Activated CD8-positive, alpha-beta T cell treated with anti-CD3 and anti-CD28 coated beads, Interleukin-2, amount 10 ng/mL, durations not matched to agents 7 days and 5 days (primary cell): ENCODE measurements around the gene ACTR10. TPM values are rescaled to one million over a fixed set of nuclear protein-coding genes. Genes with fewer than 3 reads are reported as not detected.

Source experiments
- ATAC-seq: fragments of 150-1000 bp; cut with Tn5 transposase; one replicate; pipeline ENCODE4 v1.10.0; 2021; ENCODE audit warnings: moderate library complexity
- CTCF ChIA-PET: fragments of 350-600 bp; sonication (Branson Sonifier 250); formaldehyde crosslinking; loops from one replicate; lab custom pipeline; 2021; ENCODE audit warnings: antibody characterized with exemption; lab: Charles Lee
- POLR2A ChIA-PET: fragments of 350-600 bp; sonication (Branson Sonifier 250); formaldehyde crosslinking; loops from one replicate; lab custom pipeline; 2021; ENCODE audit warnings: antibody characterized with exemption; lab: Charles Lee
- DNase-seq: peaks from one replicate; pipeline ENCODE4 v3.0.0-alpha.2; 2020
- H3K27ac Mint-ChIP-seq: one replicate; pipeline ENCODE4 v1.8.0; 2021; ENCODE audit warnings: mild to moderate bottlenecking, mixed read lengths
- H3K27me3 Mint-ChIP-seq: one replicate; pipeline ENCODE4 v1.8.0; 2021; ENCODE audit warnings: low read depth, mixed read lengths
- H3K36me3 Mint-ChIP-seq: one replicate; pipeline ENCODE4 v1.8.0; 2021; ENCODE audit warnings: low read depth, mixed read lengths
- H3K4me1 Mint-ChIP-seq: one replicate; pipeline ENCODE4 v1.8.0; 2021; ENCODE audit warnings: low read depth, mixed read lengths
- H3K4me3 Mint-ChIP-seq: one replicate; pipeline ENCODE4 v1.8.0; 2021; ENCODE audit warnings: mild to moderate bottlenecking, mixed read lengths
- H3K9me3 Mint-ChIP-seq: one replicate; pipeline ENCODE4 v1.8.0; 2022; ENCODE audit warnings: mixed read lengths; ENCODE audit not compliant: insufficient read depth
- total RNA-seq, 2 experiments: library from RNA; stranded (reverse); gene quantifications; one replicate each; pipeline ENCODE4 v1.2.3, GENCODE V29; 2021

The ACTR10 gene
- total RNA-seq, 2 experiments from 2014 or later, result 49.5 to 53.4 TPM

DNA sequence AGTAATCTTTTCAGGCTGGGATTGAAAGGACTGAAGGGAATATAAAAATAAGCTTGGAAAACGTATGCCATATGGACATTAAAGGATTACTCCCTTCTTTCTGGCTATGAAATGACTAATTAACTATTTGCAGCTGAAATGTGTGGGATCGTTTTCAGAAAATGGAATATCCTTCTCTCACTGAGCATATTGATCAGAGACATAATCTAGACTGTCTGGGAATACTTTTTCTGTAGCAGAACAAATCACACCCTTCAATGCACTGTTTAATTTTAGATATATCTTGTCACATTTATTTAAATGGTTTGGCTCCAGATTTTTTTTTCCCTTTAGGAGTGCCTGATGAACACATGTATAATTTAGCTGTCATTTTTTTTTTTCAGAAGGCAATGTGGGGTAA, 10.8 kb upstream of the ACTR10 start:
- Mint-ChIP-seq H3K27ac (no peak overlapping the region), H3K4me3 (no peak overlapping the region), H3K4me1 (no peaks in the 10 kb centered on the region), H3K36me3 (no peaks in the 10 kb centered on the region), H3K27me3 (peaks cover 18% of the 10 kb centered on the region), H3K9me3 (no peaks in the 10 kb centered on the region)
- ChIA-PET POLR2A (no interaction called here), CTCF (no interaction called here)
- no peak for ATAC-seq
- DNase-seq, result no peak

DNA sequence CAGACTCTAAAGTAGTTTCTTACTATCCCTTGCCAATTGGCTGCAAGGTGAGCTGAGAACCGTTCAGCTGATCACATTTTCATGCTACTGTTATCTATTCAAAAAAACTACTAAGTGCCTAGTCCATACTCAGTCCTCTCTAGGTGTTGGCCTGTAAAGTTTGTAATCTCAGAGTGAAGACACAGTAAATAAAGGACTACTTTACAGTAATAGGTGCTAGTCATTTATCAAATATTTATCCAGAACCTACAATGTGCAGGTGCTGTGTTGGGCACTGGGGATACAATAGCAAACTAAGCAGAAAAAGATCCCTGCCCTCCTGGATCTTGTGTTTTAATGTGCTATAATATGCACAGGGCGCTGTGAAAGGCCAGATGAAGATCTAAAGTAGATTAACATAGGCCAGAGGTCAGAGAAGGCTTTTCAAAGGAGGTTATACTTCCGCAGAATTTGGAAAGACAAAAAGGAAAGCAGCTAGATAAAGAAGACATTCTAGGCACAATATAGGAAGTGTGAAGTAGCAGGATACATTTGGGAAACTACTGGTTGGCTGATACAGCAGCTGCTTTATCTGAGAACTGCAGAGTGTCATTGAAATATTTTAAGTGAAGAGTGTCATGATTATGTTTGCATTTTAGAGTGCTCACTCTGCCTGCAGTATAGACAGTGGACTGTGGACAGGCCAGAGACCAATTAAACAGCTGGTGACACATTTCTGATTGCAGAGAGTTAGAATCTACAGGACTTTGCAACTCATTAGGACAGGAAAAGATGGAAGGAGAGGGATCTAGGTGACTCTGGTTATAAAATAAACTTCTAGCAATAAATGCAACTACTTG, 8.0 kb upstream of the ACTR10 start:
- ATAC-seq, result no peak
- no peak overlapping the region for H3K4me3 Mint-ChIP-seq
- H3K27ac Mint-ChIP-seq, result no peak overlapping the region
- POLR2A ChIA-PET, result no interaction called here
- H3K9me3 Mint-ChIP-seq, result no peaks in the 10 kb centered on the region
- H3K27me3 Mint-ChIP-seq, result peaks cover 10% of the 10 kb centered on the region
- CTCF ChIA-PET, result interaction anchor here (1.1 kb wide), 1 partner anchor 21 kb away, joined by 3 read pairs; no protein-coding TSS in a partner anchor
- no peaks in the 10 kb centered on the region for H3K4me1 Mint-ChIP-seq
- no peak for DNase-seq
- H3K36me3 Mint-ChIP-seq, result no peaks in the 10 kb centered on the region

DNA sequence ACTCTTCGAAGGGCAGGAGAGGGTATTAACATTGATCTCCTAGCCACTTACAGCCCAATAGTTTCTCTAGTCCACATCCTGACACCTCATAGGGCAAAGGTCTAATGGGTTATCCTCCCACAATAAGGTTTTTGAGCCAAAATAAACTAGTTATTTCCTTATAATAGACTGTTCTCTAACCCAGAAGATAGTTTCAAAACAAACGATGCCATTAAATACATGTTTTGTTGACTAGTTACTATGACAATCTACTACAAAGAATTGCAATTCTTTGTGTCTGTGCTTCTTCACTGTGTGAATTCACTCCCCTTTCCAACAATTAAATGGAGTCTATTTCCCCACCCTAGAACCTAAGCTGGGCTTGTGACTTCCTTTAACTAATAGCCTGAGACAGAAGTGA, 6.4 kb upstream of the ACTR10 start:
- H3K4me1 Mint-ChIP-seq, result no peaks in the 10 kb centered on the region
- CTCF ChIA-PET, result no interaction called here

DNA sequence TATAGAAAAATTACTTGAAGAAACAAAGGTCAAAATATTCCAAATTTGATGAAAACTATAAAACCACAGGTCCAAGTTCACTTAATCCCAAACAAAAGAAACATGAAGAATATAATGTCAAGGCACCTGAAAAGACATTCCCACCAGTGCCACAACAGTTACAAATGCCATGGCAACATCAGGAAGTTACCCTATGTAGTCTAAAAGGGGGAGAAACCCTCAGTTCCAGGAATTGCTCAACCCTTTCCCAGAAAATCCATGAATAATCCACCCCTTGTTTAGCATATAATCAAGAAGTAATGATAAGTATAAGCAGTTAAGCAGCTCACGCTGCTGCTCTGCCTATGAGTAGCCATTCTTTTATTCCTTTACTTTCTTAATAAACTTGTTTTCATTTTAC, 3.8 kb upstream of the ACTR10 start:
- no peak overlapping the region for H3K27ac Mint-ChIP-seq
- no peaks in the 10 kb centered on the region for H3K9me3 Mint-ChIP-seq
- no peak overlapping the region for H3K4me3 Mint-ChIP-seq
- H3K4me1 Mint-ChIP-seq, result peaks cover 12% of the 10 kb centered on the region
- peaks cover 3% of the 10 kb centered on the region for H3K27me3 Mint-ChIP-seq
- no peak for DNase-seq
- POLR2A ChIA-PET, result no interaction called here
- CTCF ChIA-PET, result interaction anchor here (0.9 kb wide), 1 partner anchor 88 kb away, joined by 4 read pairs; no protein-coding TSS in a partner anchor
- H3K36me3 Mint-ChIP-seq, result no peaks in the 10 kb centered on the region
- no peak for ATAC-seq

More for the DNA sequence above, 6.4 kb upstream of the ACTR10 start:
- Mint-ChIP-seq H3K36me3 (no peaks in the 10 kb centered on the region), H3K4me3 (no peak overlapping the region), H3K27ac (no peak overlapping the region), H3K27me3 (peaks cover 5% of the 10 kb centered on the region), H3K9me3 (no peaks in the 10 kb centered on the region)
- no peak for ATAC-seq
- POLR2A ChIA-PET, result no interaction called here
- DNase-seq, result no peak

DNA sequence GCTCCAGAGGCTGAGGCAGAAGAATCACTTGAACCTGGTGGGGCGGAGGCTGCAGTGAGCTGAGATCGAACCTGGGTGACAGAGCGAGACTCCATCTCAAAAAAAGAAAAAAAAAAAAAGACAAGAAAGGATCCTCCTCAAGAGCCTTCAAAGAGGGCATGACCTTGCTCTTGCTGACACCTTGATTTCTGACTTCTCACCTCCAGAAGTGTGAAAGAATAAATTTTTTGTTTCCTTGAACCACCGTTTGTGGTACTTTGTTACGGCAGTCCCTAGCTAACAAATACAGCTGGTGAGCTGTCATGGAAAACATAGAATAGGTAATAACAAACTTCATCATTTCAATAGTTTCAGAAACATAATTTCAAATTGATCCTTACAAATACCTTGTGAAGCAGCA, 1.9 kb upstream of the ACTR10 start:
- no peaks in the 10 kb centered on the region for H3K36me3 Mint-ChIP-seq
- no peaks in the 10 kb centered on the region for H3K9me3 Mint-ChIP-seq
- ATAC-seq (no peak), DNase-seq (no peak)
- H3K27me3 Mint-ChIP-seq, result peaks cover 3% of the 10 kb centered on the region
- POLR2A ChIA-PET, result interaction anchor here (0.9 kb wide), 1 partner anchor 100 kb away, joined by 3 read pairs; the partner anchor contains the start of gene ARID4A
- no peak overlapping the region for H3K4me3 Mint-ChIP-seq
- H3K4me1 Mint-ChIP-seq, result peaks cover 22% of the 10 kb centered on the region
- CTCF ChIA-PET, result no interaction called here
- no peak overlapping the region for H3K27ac Mint-ChIP-seq

DNA sequence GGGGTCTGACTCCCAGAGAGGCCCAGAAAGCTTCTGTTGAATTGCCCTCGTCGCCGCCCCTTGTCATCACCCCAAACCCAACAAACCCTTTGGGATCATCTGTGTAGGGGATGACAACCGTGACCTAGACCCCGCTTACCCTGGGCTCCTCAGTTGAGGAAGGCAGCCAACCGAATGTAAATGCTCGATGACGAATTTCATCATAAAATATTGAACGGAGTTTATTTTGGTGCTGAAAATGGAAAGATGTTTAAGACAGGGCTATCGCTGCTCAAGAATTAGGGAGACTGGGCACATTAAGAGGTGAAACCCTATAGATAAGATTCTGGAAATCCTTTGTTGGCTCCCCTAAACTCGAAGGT, 512 bp downstream of the ACTR10 start:
- Mint-ChIP-seq H3K4me3 (peak overlapping the region; percentile 97), H3K27me3 (no peaks in the 10 kb centered on the region), H3K27ac (peak overlapping the region; percentile 95), H3K36me3 (peaks cover 11% of the 10 kb centered on the region), H3K9me3 (no peaks in the 10 kb centered on the region), H3K4me1 (peaks cover 22% of the 10 kb centered on the region)
- no peak for ATAC-seq
- no peak for DNase-seq
- ChIA-PET CTCF (interaction anchor here (1.5 to 1.6 kb wide), 2 partner anchors 195 to 198 kb away, joined by 3 to 6 read pairs; partner anchors contain the start of gene TOMM20L), POLR2A (interaction anchor here (0.7 to 2.0 kb wide), 4 partner anchors 22 to 97 kb away, joined by 3 to 9 read pairs (median 4); partner anchors contain the start of genes ARID4A and PSMA3)

DNA sequence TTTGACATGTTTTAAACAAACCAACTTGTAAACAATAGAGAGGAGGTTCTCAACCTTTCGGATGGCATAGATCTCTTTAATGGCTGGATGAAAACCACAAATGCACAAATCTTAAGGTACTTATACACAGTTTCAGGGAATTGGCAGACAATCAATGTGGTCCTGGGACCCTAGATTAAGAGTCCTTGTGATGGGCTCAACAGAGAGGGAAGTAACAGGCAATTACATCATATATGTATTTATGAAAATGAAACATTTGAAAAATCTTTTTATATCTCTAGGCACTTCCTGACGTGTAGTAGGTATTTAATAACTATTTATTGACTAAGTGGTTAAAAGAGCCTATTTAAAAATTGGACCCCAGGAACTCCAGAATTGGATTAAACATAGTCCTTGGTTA, 897 bp downstream of the ACTR10 start:
- CTCF ChIA-PET, result interaction anchor here (1.5 to 1.6 kb wide), 2 partner anchors 195 to 197 kb away, joined by 3 to 6 read pairs; partner anchors contain the start of gene TOMM20L
- POLR2A ChIA-PET, result interaction anchor here (0.7 to 2.0 kb wide), 4 partner anchors 22 to 226 kb away, joined by 3 to 9 read pairs (median 4); partner anchors contain the start of genes ARID4A, KIAA0586, PSMA3 and TIMM9
- DNase-seq (no peak), ATAC-seq (no peak)
- H3K27ac Mint-ChIP-seq, result peak overlapping the region; percentile 95
- no peaks in the 10 kb centered on the region for H3K9me3 Mint-ChIP-seq
- peaks cover 11% of the 10 kb centered on the region for H3K36me3 Mint-ChIP-seq
- peaks cover 22% of the 10 kb centered on the region for H3K4me1 Mint-ChIP-seq
- H3K27me3 Mint-ChIP-seq, result no peaks in the 10 kb centered on the region
- peak overlapping the region; percentile 97 for H3K4me3 Mint-ChIP-seq

DNA sequence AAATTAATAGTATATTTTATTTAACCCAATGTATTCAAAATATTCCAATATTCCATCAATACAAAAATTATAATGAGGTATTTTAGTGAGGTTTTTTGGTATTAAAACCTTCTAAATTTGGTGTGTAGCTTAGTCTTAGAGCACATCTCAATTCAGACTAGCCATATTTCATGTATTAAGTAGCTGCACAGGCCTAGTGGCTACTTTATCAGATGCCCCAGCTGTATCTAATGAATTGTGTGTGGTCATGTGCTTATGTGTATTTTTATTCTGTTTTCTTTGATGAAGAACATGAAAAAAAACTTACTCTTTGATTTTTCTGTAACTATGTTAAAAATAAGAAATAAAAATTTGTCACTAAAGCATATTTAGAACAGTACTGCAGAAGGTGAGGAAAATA, 13.2 kb downstream of the ACTR10 start:
- Mint-ChIP-seq H3K27me3 (no peaks in the 10 kb centered on the region), H3K27ac (no peak overlapping the region), H3K36me3 (peaks cover 27% of the 10 kb centered on the region), H3K4me3 (no peak overlapping the region), H3K9me3 (no peaks in the 10 kb centered on the region), H3K4me1 (no peaks in the 10 kb centered on the region)
- DNase-seq, result no peak
- CTCF ChIA-PET, result no interaction called here
- ATAC-seq, result no peak
- POLR2A ChIA-PET, result no interaction called here

DNA sequence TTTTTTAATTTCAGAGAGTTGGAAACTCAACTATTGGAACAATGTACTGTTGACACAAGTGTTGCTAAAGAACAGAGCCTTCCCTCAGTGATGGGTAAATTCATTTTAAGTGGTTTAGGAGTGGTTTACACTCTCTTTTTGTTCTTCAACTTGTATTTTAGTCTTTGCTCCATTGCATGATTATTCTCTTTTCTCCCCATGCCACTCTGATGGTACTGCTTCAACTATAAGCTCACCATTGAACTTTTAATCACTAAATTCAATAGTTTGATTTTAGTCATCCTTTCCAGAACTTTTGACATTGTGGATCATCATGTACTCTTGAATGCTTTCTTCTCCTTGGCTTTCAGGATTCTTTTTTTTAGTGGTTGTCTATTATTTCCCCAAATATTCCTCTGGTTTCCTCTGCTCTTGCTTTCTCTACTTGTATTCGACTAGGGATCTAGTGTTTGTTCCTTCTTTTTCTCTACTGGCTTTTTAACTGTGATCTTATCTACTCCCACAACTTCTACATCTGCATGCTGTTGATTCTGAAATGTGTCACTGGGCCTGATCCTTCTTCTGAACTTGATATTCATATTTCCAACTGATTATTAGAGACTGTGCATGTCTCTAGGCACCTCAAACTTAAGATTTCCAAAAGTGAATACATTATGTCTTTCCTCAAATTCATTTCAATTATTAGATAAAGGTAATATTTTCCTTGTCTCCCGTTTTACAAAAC, 15.4 kb downstream of the ACTR10 start:
- ChIA-PET POLR2A (no interaction called here), CTCF (no interaction called here)
- Mint-ChIP-seq H3K4me1 (no peaks in the 10 kb centered on the region), H3K9me3 (no peaks in the 10 kb centered on the region), H3K36me3 (peaks cover 22% of the 10 kb centered on the region), H3K4me3 (no peak overlapping the region), H3K27me3 (no peaks in the 10 kb centered on the region), H3K27ac (no peak overlapping the region)
- no peak for DNase-seq
- no peak for ATAC-seq

DNA sequence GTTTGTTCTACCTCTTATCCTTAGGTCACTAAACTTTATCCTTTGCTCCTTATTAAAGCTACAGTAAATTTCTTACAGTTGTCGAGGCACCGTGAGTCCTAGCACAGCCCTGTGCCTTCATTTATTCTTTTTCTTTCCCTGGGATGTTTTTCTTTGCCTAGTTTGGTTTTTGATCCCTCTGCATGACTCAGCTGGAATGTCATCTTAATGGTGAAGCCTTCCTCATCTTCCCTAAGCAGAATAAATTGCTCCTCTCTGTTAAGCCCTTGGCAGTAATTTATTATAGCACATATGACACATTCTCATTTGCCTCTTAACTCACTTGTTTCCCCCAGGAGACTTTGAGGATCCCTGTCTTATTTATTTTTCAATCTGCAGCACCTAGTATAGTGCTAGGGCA, 16.6 kb downstream of the ACTR10 start:
- Mint-ChIP-seq H3K9me3 (no peaks in the 10 kb centered on the region), H3K36me3 (peaks cover 24% of the 10 kb centered on the region), H3K27ac (no peak overlapping the region), H3K4me1 (no peaks in the 10 kb centered on the region), H3K4me3 (no peak overlapping the region), H3K27me3 (no peaks in the 10 kb centered on the region)
- POLR2A ChIA-PET, result no interaction called here
- no peak for DNase-seq
- CTCF ChIA-PET, result no interaction called here
- no peak for ATAC-seq

DNA sequence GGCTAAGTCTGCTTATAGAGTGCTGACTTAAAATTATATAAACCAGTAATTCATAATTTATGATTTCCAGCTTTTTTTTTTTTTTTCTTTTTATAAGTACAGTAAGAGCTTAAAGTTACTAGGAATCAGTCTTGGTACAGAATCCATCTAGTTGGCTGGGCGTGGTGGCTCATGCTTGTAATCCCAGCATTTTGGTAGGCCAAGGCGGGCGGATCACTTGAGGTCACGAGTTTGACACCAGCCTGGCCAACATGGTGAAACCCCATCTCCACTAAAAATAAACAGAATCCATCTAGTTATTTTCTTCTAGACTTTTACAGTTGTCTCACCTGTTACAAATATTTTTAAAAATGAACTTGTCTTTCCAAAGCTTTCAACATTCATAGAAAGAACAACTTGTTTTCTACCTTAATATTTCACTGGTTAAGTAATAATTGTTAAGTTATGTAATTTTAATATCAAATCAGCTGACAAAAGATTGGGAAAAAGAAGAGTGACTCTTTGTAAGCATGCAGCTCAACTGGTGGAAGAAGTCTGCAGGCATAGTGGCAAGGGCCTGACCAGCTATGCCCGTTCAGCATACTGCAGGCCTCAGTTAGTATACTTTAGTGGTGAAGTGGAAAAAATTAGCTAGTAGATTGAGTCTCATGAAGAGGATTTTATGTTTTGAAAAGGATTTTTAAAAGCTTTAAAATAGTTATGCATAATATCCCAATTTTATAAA, 27.3 kb downstream of the ACTR10 start:
- Mint-ChIP-seq H3K27ac (no peak overlapping the region), H3K4me3 (no peak overlapping the region), H3K27me3 (no peaks in the 10 kb centered on the region), H3K4me1 (no peaks in the 10 kb centered on the region), H3K9me3 (no peaks in the 10 kb centered on the region), H3K36me3 (peaks cover 19% of the 10 kb centered on the region)
- DNase-seq, result no peak
- no peak for ATAC-seq
- ChIA-PET POLR2A (interaction anchor here (1.0 kb wide), 1 partner anchor 17 kb away, joined by 3 read pairs; the partner anchor contains the start of gene PSMA3), CTCF (no interaction called here)
